ENCODE results near the gene ZSWIM5.

The ZSWIM5 gene

GRCh38 chr1:45012639-45013278 lies 193.6 kb downstream of the ZSWIM5 start:
- H3K4me1 ChIP-seq (ENCODE audit: control insufficient read depth in 1 of 2, insufficient read depth in 2 of 2, low read length in 2 of 2): peaks cover 8 to 11% of the 10 kb centered on the region in 2 experiments
- no peak overlapping the region for H2BK12ac ChIP-seq (ENCODE audit: low read length)
- peak overlapping the region; percentile 40 for H4K12ac ChIP-seq (ENCODE audit: low read depth, low read length)
- H3K36me3 ChIP-seq (ENCODE audit: control insufficient read depth in 1 of 2, insufficient read depth in 2 of 2, low read length in 2 of 2): peaks cover 29 to 30% of the 10 kb centered on the region in 2 experiments
- H3K4me2 ChIP-seq (ENCODE audit: low read length): peak overlapping the region; percentile 83
- peak overlapping the region; percentile 21 for H3K27ac ChIP-seq (ENCODE audit: low read depth, low read length)
- H3K79me1 ChIP-seq (ENCODE audit: low read length): peaks cover 7% of the 10 kb centered on the region
- H3K4me3 ChIP-seq (ENCODE audit: low read depth, low read length): peak overlapping the region; percentile 64
- H3K4ac ChIP-seq (ENCODE audit: low read depth, low read length): no peak overlapping the region
- H3K27me3 ChIP-seq (ENCODE audit: insufficient read depth, low read length): no peaks in the 10 kb centered on the region
- H4K8ac ChIP-seq (ENCODE audit: low read depth, low read length): peak overlapping the region; percentile 43
- WGBS (ENCODE audit: extremely low coverage, insufficient coverage, insufficient read length): no CpG with 5 or more reads among the region's 21 CpGs
- H2AFZ ChIP-seq (ENCODE audit: insufficient read depth, low read length, poor library complexity): peak overlapping the region; percentile 12
- H3K23ac ChIP-seq (ENCODE audit: low read length): no peak overlapping the region
- H3K18ac ChIP-seq (ENCODE audit: low read length): no peak overlapping the region
- peaks cover 6% of the 10 kb centered on the region for H3K79me2 ChIP-seq (ENCODE audit: control insufficient read depth, insufficient read depth, low read length, poor library complexity)
- no peak overlapping the region for H2BK120ac ChIP-seq (ENCODE audit: insufficient read depth, low read length, poor library complexity)
- H3K9ac ChIP-seq (ENCODE audit: low read length): peak overlapping the region; percentile 15
- no peaks in the 10 kb centered on the region for H3K9me3 ChIP-seq (ENCODE audit: insufficient read depth, low read depth, low read length)
- no peak overlapping the region for H4K91ac ChIP-seq (ENCODE audit: low read depth, low read length)
- peak; percentile 18 to 53 for DNase-seq
- no peak overlapping the region for H2AK5ac ChIP-seq (ENCODE audit: low read length)
- H3K14ac ChIP-seq (ENCODE audit: low read length): no peak overlapping the region
- no peak overlapping the region for H2BK5ac ChIP-seq (ENCODE audit: low read depth, low read length, poor library complexity)

DNA sequence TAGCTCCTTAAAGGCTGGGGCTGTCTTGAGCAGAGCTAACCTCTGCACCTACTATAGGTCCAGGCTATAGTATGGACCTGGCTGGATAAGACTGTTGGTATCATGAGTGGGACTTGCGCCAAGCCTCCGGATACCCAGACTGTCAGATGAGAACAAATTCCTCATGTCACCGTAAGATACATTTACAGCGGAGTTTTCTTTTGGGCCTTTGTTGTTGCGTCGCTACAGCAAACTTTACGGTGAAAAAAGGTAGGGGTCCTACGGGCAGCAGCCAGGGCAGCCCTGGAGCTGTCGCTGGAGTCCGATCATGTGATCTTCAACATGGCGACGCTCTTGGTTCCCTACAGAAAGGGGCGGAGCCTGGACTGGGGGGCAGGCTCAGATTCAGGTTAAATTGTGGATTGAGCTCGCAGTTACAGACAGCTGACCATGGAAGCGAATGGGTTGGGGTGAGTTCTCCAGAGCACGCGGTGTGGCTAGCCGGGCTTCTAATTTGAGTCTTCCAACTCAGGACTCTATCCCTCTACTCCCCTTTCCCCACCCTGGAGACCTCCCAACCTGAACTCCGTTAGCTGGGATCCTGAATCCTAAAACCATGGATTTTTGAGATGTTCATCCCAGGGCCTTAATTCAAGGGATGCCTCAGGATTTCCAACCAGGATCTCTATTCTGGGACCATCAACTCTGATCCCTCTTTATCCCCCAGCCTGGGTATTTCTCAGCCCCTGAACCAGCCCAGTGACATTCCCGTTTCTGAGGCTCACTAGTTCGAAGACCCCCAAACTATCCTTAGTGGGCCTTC lies 194.4 kb downstream of the ZSWIM5 start, which contains the start of gene UROD:
TSS of gene UROD (plus strand) at position 418 of the 802 bp plus-strand sequence. CDS start at position 430, 12 bp downstream.
- peak within 1 kb of the TSS; percentile 63 for H3K14ac ChIP-seq (ENCODE audit: low read length)
- WGBS (ENCODE audit: extremely low coverage, insufficient coverage, insufficient read length): no CpG with 5 or more reads among the region's 21 CpGs
- peak within 1 kb of the TSS; percentile 29 for H2BK5ac ChIP-seq (ENCODE audit: low read depth, low read length, poor library complexity)
- peaks cover 6% of the 10 kb centered on the region for H3K79me2 ChIP-seq (ENCODE audit: control insufficient read depth, insufficient read depth, low read length, poor library complexity)
- H2AFZ ChIP-seq (ENCODE audit: insufficient read depth, low read length, poor library complexity): peak within 1 kb of the TSS; percentile 82
- peak within 1 kb of the TSS; percentile 89 for H3K4me2 ChIP-seq (ENCODE audit: low read length)
- peak within 1 kb of the TSS; percentile 54 for H2BK120ac ChIP-seq (ENCODE audit: insufficient read depth, low read length, poor library complexity)
- DNase-seq: peak; percentile 97 to 98
- peak within 1 kb of the TSS; percentile 49 for H4K12ac ChIP-seq (ENCODE audit: low read depth, low read length)
- peak within 1 kb of the TSS; percentile 1 for H2BK12ac ChIP-seq (ENCODE audit: low read length)
- H3K18ac ChIP-seq (ENCODE audit: low read length): peak within 1 kb of the TSS; percentile 42
- peak within 1 kb of the TSS; percentile 30 for H4K91ac ChIP-seq (ENCODE audit: low read depth, low read length)
- H3K4me1 ChIP-seq (ENCODE audit: control insufficient read depth in 1 of 2, insufficient read depth in 2 of 2, low read length in 2 of 2): peaks cover 8 to 11% of the 10 kb centered on the region in 2 experiments
- H3K9ac ChIP-seq (ENCODE audit: low read length): peak within 1 kb of the TSS; percentile 83
- no peak within 1 kb of the TSS for H3K4ac ChIP-seq (ENCODE audit: low read depth, low read length)
- H3K9me3 ChIP-seq (ENCODE audit: insufficient read depth, low read depth, low read length): no peaks in the 10 kb centered on the region
- peak within 1 kb of the TSS; percentile 94 for H3K4me3 ChIP-seq (ENCODE audit: low read depth, low read length)
- peaks cover 7% of the 10 kb centered on the region for H3K79me1 ChIP-seq (ENCODE audit: low read length)
- peak within 1 kb of the TSS; percentile 84 for H4K8ac ChIP-seq (ENCODE audit: low read depth, low read length)
- H3K23ac ChIP-seq (ENCODE audit: low read length): no peak within 1 kb of the TSS
- no peaks in the 10 kb centered on the region for H3K27me3 ChIP-seq (ENCODE audit: insufficient read depth, low read length)
- H3K27ac ChIP-seq (ENCODE audit: low read depth, low read length): peak within 1 kb of the TSS; percentile 21
- no peak within 1 kb of the TSS for H2AK5ac ChIP-seq (ENCODE audit: low read length)
- H3K36me3 ChIP-seq (ENCODE audit: control insufficient read depth in 1 of 2, insufficient read depth in 2 of 2, low read length in 2 of 2): peaks cover 37% of the 10 kb centered on the region in 2 experiments

DNA sequence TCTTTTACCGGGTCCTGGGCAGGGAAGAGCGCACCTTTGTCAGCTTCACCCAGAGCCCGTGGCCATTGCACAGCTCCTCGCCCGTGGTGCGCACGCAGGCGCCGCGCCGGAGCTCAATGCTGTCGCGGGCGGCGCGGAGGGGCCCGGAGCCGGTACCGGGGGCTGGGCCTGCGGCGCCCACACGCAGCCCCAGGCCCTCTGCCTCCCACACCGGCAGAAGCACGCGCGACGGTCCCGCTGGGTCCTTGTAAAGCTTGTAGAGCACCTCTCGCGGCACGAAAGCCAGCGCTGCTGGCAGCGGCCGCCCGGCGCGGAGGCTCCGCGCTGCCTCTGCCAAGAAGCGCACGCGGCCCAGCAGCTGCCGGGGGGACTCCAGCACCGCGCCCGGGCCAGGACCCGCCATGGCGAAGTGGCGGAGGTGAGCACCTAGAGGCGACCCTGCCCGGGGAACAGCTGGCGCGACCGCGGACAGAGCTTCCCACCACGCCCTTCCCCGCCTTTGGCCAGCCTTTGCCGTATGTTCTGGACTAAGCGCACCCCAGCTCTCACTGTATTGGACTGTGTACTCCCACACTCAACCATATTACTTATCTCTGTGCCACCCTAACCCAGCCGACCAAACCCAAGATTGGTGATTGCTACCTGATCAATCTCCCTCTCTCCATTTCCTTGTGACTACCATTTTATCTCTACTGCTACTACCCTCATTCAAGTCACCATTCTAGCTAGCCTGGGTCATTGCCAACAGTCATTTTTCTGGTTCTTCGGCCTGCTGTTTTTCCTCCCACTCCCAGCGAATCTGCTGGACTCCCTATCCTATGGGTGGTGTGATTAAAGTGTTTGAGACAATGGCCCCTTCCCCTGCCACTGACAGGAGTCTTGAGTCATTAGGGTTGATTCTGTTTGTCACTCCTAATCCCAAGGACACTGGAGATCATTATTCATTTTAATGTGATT lies 195.3 kb downstream of the ZSWIM5 start, which contains the start of gene HECTD3:
TSS of gene HECTD3 (minus strand) at position 470 of the 957 bp plus-strand sequence. CDS start at position 403, 67 bp downstream.
- Histone ChIP-seq H3K79me1 (ENCODE audit: low read length) (peaks cover 7% of the 10 kb centered on the region), H4K8ac (ENCODE audit: low read depth, low read length) (peak within 1 kb of the TSS; percentile 84), H4K12ac (ENCODE audit: low read depth, low read length) (peak within 1 kb of the TSS; percentile 49), H2BK12ac (ENCODE audit: low read length) (peak within 1 kb of the TSS; percentile 1), H3K27me3 (ENCODE audit: insufficient read depth, low read length) (no peaks in the 10 kb centered on the region), H3K36me3 (ENCODE audit: control insufficient read depth in 1 of 2, insufficient read depth in 2 of 2, low read length in 2 of 2) (peaks cover 43 to 44% of the 10 kb centered on the region in 2 experiments), H3K18ac (ENCODE audit: low read length) (peak within 1 kb of the TSS; percentile 42), H3K4me2 (ENCODE audit: low read length) (peak within 1 kb of the TSS; percentile 89), H3K4me1 (ENCODE audit: control insufficient read depth in 1 of 2, insufficient read depth in 2 of 2, low read length in 2 of 2) (peaks cover 8 to 11% of the 10 kb centered on the region in 2 experiments), H2BK5ac (ENCODE audit: low read depth, low read length, poor library complexity) (peak within 1 kb of the TSS; percentile 29), H3K14ac (ENCODE audit: low read length) (peak within 1 kb of the TSS; percentile 63), H3K9ac (ENCODE audit: low read length) (peak within 1 kb of the TSS; percentile 83), H3K9me3 (ENCODE audit: insufficient read depth, low read depth, low read length) (no peaks in the 10 kb centered on the region), H2BK120ac (ENCODE audit: insufficient read depth, low read length, poor library complexity) (peak within 1 kb of the TSS; percentile 54), H3K79me2 (ENCODE audit: control insufficient read depth, insufficient read depth, low read length, poor library complexity) (peaks cover 6% of the 10 kb centered on the region), H3K4me3 (ENCODE audit: low read depth, low read length) (peak within 1 kb of the TSS; percentile 94), H2AFZ (ENCODE audit: insufficient read depth, low read length, poor library complexity) (peak within 1 kb of the TSS; percentile 82), H3K4ac (ENCODE audit: low read depth, low read length) (peak within 1 kb of the TSS; percentile 33), H3K23ac (ENCODE audit: low read length) (no peak within 1 kb of the TSS), H2AK5ac (ENCODE audit: low read length) (no peak within 1 kb of the TSS), H4K91ac (ENCODE audit: low read depth, low read length) (peak within 1 kb of the TSS; percentile 30), H3K27ac (ENCODE audit: low read depth, low read length) (peak within 1 kb of the TSS; percentile 21)
- WGBS (ENCODE audit: extremely low coverage, insufficient coverage, insufficient read length): no CpG with 5 or more reads among the region's 62 CpGs
- DNase-seq: peak; percentile 53 to 70

All from trophoblast cell (in vitro differentiated cells and primary cell).